IPS-18a (cell line): ENCODE data around the gene STRBP.

Experiments
- H3K27ac ChIP-seq: one replicate; pipeline ENCODE4 v1.5.1; 2013; ENCODE audit warnings: low read length
- H3K27me3 ChIP-seq: one replicate; pipeline ENCODE4 v1.6.1; 2013; ENCODE audit warnings: mild to moderate bottlenecking, low read length; ENCODE audit not compliant: control insufficient read depth, insufficient read depth
- H3K36me3 ChIP-seq: one replicate; pipeline ENCODE4 v1.6.1; 2013; ENCODE audit warnings: low read depth, low read length; ENCODE audit not compliant: control insufficient read depth
- H3K4me1 ChIP-seq: one replicate; pipeline ENCODE4 v1.6.1; 2013; ENCODE audit warnings: low read depth, low read length; ENCODE audit not compliant: control insufficient read depth
- H3K4me3 ChIP-seq: one replicate; pipeline ENCODE4 v1.5.1; 2013; ENCODE audit warnings: low read length
- H3K9ac ChIP-seq: one replicate; pipeline ENCODE4 v1.6.1; 2013; ENCODE audit warnings: mild to moderate bottlenecking, low read length, moderate library complexity
- H3K9me3 ChIP-seq: one replicate; pipeline ENCODE4 v1.6.1; 2013; ENCODE audit warnings: low read depth, low read length; ENCODE audit not compliant: control insufficient read depth

STRBP gene

GRCh38 chr9:123121457-123121856 lies 146.9 kb downstream of the STRBP start:
- no peak overlapping the region for H3K27ac ChIP-seq
- H3K27me3 ChIP-seq: no peaks in the 10 kb centered on the region
- H3K9ac ChIP-seq: no peak overlapping the region
- no peak overlapping the region for H3K4me3 ChIP-seq
- H3K4me1 ChIP-seq: peaks cover 21% of the 10 kb centered on the region
- no peaks in the 10 kb centered on the region for H3K9me3 ChIP-seq
- peaks cover 6% of the 10 kb centered on the region for H3K36me3 ChIP-seq

GRCh38 chr9:123120953-123121352 lies 147.4 kb downstream of the STRBP start:
- Histone ChIP-seq H3K27ac (no peak overlapping the region), H3K9ac (no peak overlapping the region), H3K36me3 (peaks cover 6% of the 10 kb centered on the region), H3K9me3 (no peaks in the 10 kb centered on the region), H3K4me3 (no peak overlapping the region), H3K27me3 (no peaks in the 10 kb centered on the region), H3K4me1 (peaks cover 18% of the 10 kb centered on the region)

GRCh38 chr9:123120131-123120530 lies 148.3 kb downstream of the STRBP start:
- Histone ChIP-seq H3K36me3 (peaks cover 9% of the 10 kb centered on the region), H3K27me3 (no peaks in the 10 kb centered on the region), H3K9ac (no peak overlapping the region), H3K9me3 (no peaks in the 10 kb centered on the region), H3K4me3 (no peak overlapping the region), H3K4me1 (peaks cover 10% of the 10 kb centered on the region), H3K27ac (no peak overlapping the region)

- Histone ChIP-seq H3K4me3 (no peak overlapping the region), H3K27ac (no peak overlapping the region), H3K4me1 (peaks cover 6% of the 10 kb centered on the region), H3K27me3 (no peaks in the 10 kb centered on the region), H3K9ac (no peak overlapping the region), H3K9me3 (no peaks in the 10 kb centered on the region), H3K36me3 (peaks cover 9% of the 10 kb centered on the region)
Observed at GRCh38 chr9:123119566-123119965, 148.8 kb downstream of the STRBP start.

GRCh38 chr9:123116036-123116435 lies 152.3 kb downstream of the STRBP start:
- Histone ChIP-seq H3K4me3 (no peak overlapping the region), H3K9ac (no peak overlapping the region), H3K9me3 (no peaks in the 10 kb centered on the region), H3K27me3 (no peaks in the 10 kb centered on the region), H3K4me1 (no peaks in the 10 kb centered on the region), H3K27ac (no peak overlapping the region), H3K36me3 (peaks cover 10% of the 10 kb centered on the region)

GRCh38 chr9:123115146-123115913 lies 153.1 kb downstream of the STRBP start:
- Histone ChIP-seq H3K36me3 (peaks cover 10% of the 10 kb centered on the region), H3K27me3 (no peaks in the 10 kb centered on the region), H3K4me1 (no peaks in the 10 kb centered on the region)

GRCh38 chr9:123113185-123113584 lies 155.2 kb downstream of the STRBP start:
- Histone ChIP-seq H3K27ac (no peak overlapping the region), H3K9ac (no peak overlapping the region), H3K27me3 (no peaks in the 10 kb centered on the region), H3K4me1 (no peaks in the 10 kb centered on the region), H3K9me3 (no peaks in the 10 kb centered on the region), H3K36me3 (peaks cover 25% of the 10 kb centered on the region), H3K4me3 (no peak overlapping the region)

More at GRCh38 chr9:123115146-123115913, 153.1 kb downstream of the STRBP start:
- H3K27ac ChIP-seq: no peak overlapping the region
- H3K4me3 ChIP-seq: no peak overlapping the region
- H3K9ac ChIP-seq: no peak overlapping the region
- no peaks in the 10 kb centered on the region for H3K9me3 ChIP-seq

- Histone ChIP-seq H3K27me3 (no peaks in the 10 kb centered on the region), H3K4me1 (no peaks in the 10 kb centered on the region), H3K36me3 (peaks cover 29% of the 10 kb centered on the region), H3K27ac (no peak overlapping the region), H3K4me3 (no peak overlapping the region), H3K9me3 (no peaks in the 10 kb centered on the region), H3K9ac (no peak overlapping the region)
Observed at GRCh38 chr9:123112015-123112975, 156.1 kb downstream of the STRBP start.

- no peak overlapping the region for H3K27ac ChIP-seq
- H3K4me1 ChIP-seq: no peaks in the 10 kb centered on the region
- H3K27me3 ChIP-seq: no peaks in the 10 kb centered on the region
- H3K9ac ChIP-seq: no peak overlapping the region
- H3K36me3 ChIP-seq: peaks cover 29% of the 10 kb centered on the region
- H3K4me3 ChIP-seq: no peak overlapping the region
- no peaks in the 10 kb centered on the region for H3K9me3 ChIP-seq
Observed at GRCh38 chr9:123111427-123112014, 156.9 kb downstream of the STRBP start.

GRCh38 chr9:123109540-123110279 lies 158.7 kb downstream of the STRBP start:
- Histone ChIP-seq H3K27ac (no peak overlapping the region), H3K4me1 (no peaks in the 10 kb centered on the region), H3K4me3 (no peak overlapping the region), H3K27me3 (no peaks in the 10 kb centered on the region), H3K9ac (no peak overlapping the region), H3K36me3 (peaks cover 32% of the 10 kb centered on the region), H3K9me3 (no peaks in the 10 kb centered on the region)

GRCh38 chr9:123108976-123109375 lies 159.4 kb downstream of the STRBP start:
- Histone ChIP-seq H3K4me1 (no peaks in the 10 kb centered on the region), H3K4me3 (no peak overlapping the region), H3K27ac (no peak overlapping the region), H3K27me3 (no peaks in the 10 kb centered on the region), H3K9me3 (no peaks in the 10 kb centered on the region), H3K36me3 (peaks cover 28% of the 10 kb centered on the region), H3K9ac (no peak overlapping the region)
